ENCODE results near the gene CPT1B. TPM values are rescaled to one million over a fixed set of nuclear protein-coding genes. Genes with fewer than 3 reads are reported as not detected.

Gene CPT1B
- total and polyA plus RNA-seq, 2 of the 4 experiments (the other 2 are of a cell fraction), result 0.36 to 1.8 TPM

- Histone ChIP-seq H3K4me3 (ENCODE audit: insufficient read depth, low read depth, low read length) (no peak overlapping the region), H2AK5ac (ENCODE audit: low read depth, low read length) (no peak overlapping the region), H3K9me3 (ENCODE audit: control insufficient read depth, insufficient read depth, low read length) (no peaks in the 10 kb centered on the region), H4K8ac (ENCODE audit: low read depth in 2 of 2, low read length in 2 of 2) (no peak overlapping the region), H2BK120ac (ENCODE audit: low read depth, low read length) (no peak overlapping the region), H3K14ac (replicated peaks; ENCODE audit: low read depth, low read length) (no peak overlapping the region), H3K27me3 (ENCODE audit: control insufficient read depth, insufficient read depth, low read length) (no peaks in the 10 kb centered on the region), H3K4me1 (ENCODE audit: control insufficient read depth, insufficient read depth, low read length) (peaks cover 4% of the 10 kb centered on the region; the same call in 1 of the 2 replicates), H3K9ac (ENCODE audit: low read depth, low read length) (no peak overlapping the region), H2AK9ac (replicated peaks; ENCODE audit: low read depth, low read length, poor library complexity) (no peak overlapping the region), H3K4me2 (ENCODE audit: low read depth, low read length) (no peak overlapping the region), H3K27ac (ENCODE audit: insufficient read depth, low read length) (no peak overlapping the region), H2BK5ac (ENCODE audit: low read depth, low read length, poor library complexity, severe bottlenecking) (no peak overlapping the region), H2AFZ (replicated peaks; ENCODE audit: low read length, poor library complexity) (no peak overlapping the region), H3K4ac (ENCODE audit: low read depth, low read length) (no peak overlapping the region), H4K91ac (ENCODE audit: insufficient read depth, low read depth, low read length) (no peak overlapping the region), H3K56ac (ENCODE audit: extremely low read depth, insufficient read depth, low read length) (no peak overlapping the region), H3K23ac (ENCODE audit: low read depth, low read length) (no peak overlapping the region), H3K18ac (ENCODE audit: low read depth, low read length) (no peak overlapping the region), H2BK20ac (ENCODE audit: low read depth, low read length) (no peak overlapping the region), H3K79me1 (ENCODE audit: low read depth in 1 of 2, low read length in 2 of 2) (peaks cover 18 to 37% of the 10 kb centered on the region in 2 experiments), H4K20me1 (ENCODE audit: insufficient read depth, low read length) (no peaks in the 10 kb centered on the region; the same call in 1 of the 2 replicates), H3K9me1 (ENCODE audit: insufficient read depth, low read length) (peaks cover 20% of the 10 kb centered on the region), H2BK15ac (ENCODE audit: low read depth, low read length) (no peak overlapping the region), H3K36me3 (ENCODE audit: control insufficient read depth, insufficient read depth, low read length) (peaks cover 4% of the 10 kb centered on the region; the same call in 1 of the 2 replicates), H4K5ac (ENCODE audit: low read depth, low read length) (no peak overlapping the region)
- in situ Hi-C loops (cut with MboI; ENCODE audit: low sequenced_read_pairs) (no loop called here), intact Hi-C loops (cut with micrococcal nuclease) (loop anchor here (5.0 kb wide), 1 partner anchor 57 kb away; the partner anchor contains the start of gene SCO2), dilution Hi-C loops (cut with HindIII; ENCODE audit: low sequenced_read_pairs, unreplicated experiment) (no loop called here)
- BruUV-seq (replicated peaks), result no TSS peak
- ATAC-seq (ENCODE audit: low read depth), result no peak
- 93% methylated on average over 13 of the region's 23 CpGs; no CpG with 5 or more reads in 1 of the 2 experiments for WGBS, 2 experiments (ENCODE audit: extremely low coverage in 2 of 2, insufficient read length in 1 of 2)
- POLR2A ChIA-PET (ENCODE audit: unreplicated experiment), result no interaction called here
- CTCF ChIA-PET, result no interaction called here
- no peak for DNase-seq
- TF ChIP-seq RCOR1 (IDR thresholded peaks at IDR 0.05; ENCODE audit: insufficient replicate concordance, low read length), result no peak
- TF ChIP-seq CHD1 (IDR thresholded peaks at IDR 0.05; ENCODE audit: low read depth, low read length), result no peak
- TF ChIP-seq, protein P1, sequence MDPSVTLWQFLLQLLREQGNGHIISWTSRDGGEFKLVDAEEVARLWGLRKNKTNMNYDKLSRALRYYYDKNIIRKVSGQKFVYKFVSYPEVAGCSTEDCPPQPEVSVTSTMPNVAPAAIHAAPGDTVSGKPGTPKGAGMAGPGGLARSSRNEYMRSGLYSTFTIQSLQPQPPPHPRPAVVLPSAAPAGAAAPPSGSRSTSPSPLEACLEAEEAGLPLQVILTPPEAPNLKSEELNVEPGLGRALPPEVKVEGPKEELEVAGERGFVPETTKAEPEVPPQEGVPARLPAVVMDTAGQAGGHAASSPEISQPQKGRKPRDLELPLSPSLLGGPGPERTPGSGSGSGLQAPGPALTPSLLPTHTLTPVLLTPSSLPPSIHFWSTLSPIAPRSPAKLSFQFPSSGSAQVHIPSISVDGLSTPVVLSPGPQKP (IDR thresholded peaks at IDR 0.05; ENCODE audit: borderline replicate concordance, low read depth, low read length), result no peak
- no peak for TF ChIP-seq MAFK (IDR thresholded peaks at IDR 0.05; ENCODE audit: low read depth, low read length)
- no peak for TF ChIP-seq RAD21 (IDR thresholded peaks at IDR 0.05; ENCODE audit: low read length)
- no peak for TF ChIP-seq NFE2L2 (IDR thresholded peaks at IDR 0.05; ENCODE audit: low read depth, low read length)
- TF ChIP-seq MXI1 (IDR thresholded peaks at IDR 0.05; ENCODE audit: borderline replicate concordance, low read depth, low read length), result no peak
- no peak for TF ChIP-seq POLR2A (IDR thresholded peaks at IDR 0.05; ENCODE audit: low read depth, low read length)
- no peak for TF ChIP-seq CEBPB (IDR thresholded peaks at IDR 0.05; ENCODE audit: low read depth, low read length)
- TF ChIP-seq, protein P2, sequence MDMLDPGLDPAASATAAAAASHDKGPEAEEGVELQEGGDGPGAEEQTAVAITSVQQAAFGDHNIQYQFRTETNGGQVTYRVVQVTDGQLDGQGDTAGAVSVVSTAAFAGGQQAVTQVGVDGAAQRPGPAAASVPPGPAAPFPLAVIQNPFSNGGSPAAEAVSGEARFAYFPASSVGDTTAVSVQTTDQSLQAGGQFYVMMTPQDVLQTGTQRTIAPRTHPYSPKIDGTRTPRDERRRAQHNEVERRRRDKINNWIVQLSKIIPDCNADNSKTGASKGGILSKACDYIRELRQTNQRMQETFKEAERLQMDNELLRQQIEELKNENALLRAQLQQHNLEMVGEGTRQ (IDR thresholded peaks at IDR 0.05; ENCODE audit: low read depth, low read length), result no peak
- TF ChIP-seq MAZ (IDR thresholded peaks at IDR 0.05; ENCODE audit: borderline replicate concordance, low read depth, low read length), result no peak
- TF ChIP-seq, protein P3, sequence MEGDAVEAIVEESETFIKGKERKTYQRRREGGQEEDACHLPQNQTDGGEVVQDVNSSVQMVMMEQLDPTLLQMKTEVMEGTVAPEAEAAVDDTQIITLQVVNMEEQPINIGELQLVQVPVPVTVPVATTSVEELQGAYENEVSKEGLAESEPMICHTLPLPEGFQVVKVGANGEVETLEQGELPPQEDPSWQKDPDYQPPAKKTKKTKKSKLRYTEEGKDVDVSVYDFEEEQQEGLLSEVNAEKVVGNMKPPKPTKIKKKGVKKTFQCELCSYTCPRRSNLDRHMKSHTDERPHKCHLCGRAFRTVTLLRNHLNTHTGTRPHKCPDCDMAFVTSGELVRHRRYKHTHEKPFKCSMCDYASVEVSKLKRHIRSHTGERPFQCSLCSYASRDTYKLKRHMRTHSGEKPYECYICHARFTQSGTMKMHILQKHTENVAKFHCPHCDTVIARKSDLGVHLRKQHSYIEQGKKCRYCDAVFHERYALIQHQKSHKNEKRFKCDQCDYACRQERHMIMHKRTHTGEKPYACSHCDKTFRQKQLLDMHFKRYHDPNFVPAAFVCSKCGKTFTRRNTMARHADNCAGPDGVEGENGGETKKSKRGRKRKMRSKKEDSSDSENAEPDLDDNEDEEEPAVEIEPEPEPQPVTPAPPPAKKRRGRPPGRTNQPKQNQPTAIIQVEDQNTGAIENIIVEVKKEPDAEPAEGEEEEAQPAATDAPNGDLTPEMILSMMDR (conservative IDR thresholded peaks at IDR 0.05; ENCODE audit: low read depth, low read length), result no peak
- no peak for TF ChIP-seq RFX5 (IDR thresholded peaks at IDR 0.05; ENCODE audit: low read depth, low read length)
- no peak for TF ChIP-seq BHLHE40 (IDR thresholded peaks at IDR 0.05; ENCODE audit: low read depth, low read length)
These were observed 6.2 kb upstream of the CPT1B start for GRCh38 chr22:50584106-50585096.

Measured in IMR-90 (cell line).